GM18499 (cell line): Measurements from ENCODE around the gene COL4A6.

ENCODE experiments used
- ATAC-seq: cut with Tn5 transposase; IDR thresholded peaks from one replicate; pipeline ENCODE4 v1.9.1; 2021; ENCODE audit warnings: moderate number of reproducible peaks; ENCODE audit not compliant: insufficient read depth, unreplicated experiment

COL4A6 gene

GRCh38 chrX:108122748-108123147 is 315.5 kb downstream of the COL4A6 start:
- no peak for ATAC-seq

DNA sequence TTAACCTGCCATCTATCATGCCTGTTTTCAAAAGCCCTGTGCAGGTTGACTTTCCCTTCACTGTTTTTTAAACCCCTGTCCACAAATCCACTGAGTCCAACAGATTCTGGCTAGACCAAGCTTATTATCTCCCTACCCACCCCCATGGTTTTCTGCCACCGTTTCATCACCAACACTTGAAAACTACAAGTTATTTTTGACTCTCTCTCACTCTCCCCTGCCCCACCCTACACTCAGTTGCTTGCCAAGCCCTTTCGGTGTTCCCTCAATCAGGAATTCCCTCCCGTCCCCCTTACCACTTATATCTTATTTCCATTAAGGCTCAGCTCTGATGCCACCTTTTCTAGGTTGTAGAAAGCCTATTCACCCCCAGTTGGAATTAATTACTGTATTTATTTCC is 316.9 kb downstream of the COL4A6 start:
- no peak for ATAC-seq

DNA sequence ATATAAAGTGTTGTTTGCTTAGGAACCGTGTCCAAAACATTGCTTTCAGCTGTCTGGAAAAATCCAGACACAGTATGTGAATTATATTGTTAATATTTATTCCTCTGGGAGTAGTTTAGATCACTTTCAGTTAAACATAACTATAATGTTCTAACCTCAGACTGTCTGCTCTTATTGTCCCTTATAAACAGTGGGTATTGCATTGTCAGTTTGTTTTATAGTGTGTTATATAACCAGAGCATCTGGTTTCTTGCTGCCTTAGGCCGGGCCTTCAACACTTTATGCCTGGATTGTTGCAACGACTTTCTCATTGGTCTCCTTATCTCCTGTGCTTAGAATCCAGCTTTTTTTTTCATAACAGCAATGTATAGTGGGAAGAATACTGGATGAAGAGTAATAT is 320.2 kb downstream of the COL4A6 start:
- no peak for ATAC-seq

- ATAC-seq: no peak
Observed at GRCh38 chrX:108114541-108114940, 323.7 kb downstream of the COL4A6 start.
